ENCODE measurements around the gene RFT1.

GRCh38 chr3:53166781-53167291 lies 36.6 kb upstream of the RFT1 start:
- TF ChIP-seq CTCF (IDR thresholded peaks at IDR 0.05) (no peak), POLR2A (IDR thresholded peaks at IDR 0.05) (no peak)

All from lower leg skin (tissue), 3 donors.